GM10266 (cell line): Measurements from ENCODE around the gene MAP3K20.

Experiments
- DNase-seq: peaks from one replicate; pipeline ENCODE4 v3.0.0; 2012; ENCODE audit errors: extremely low spot score
- TF ChIP-seq, protein P1 (sequence below): IDR thresholded peaks from 2 replicates; pipeline ENCODE4 v1.5.1; 2012; ENCODE audit warnings: mild to moderate bottlenecking, low read depth; ENCODE audit not compliant: control insufficient read depth, insufficient read depth; ENCODE audit errors: missing control alignments

Gene MAP3K20

GRCh38 chr2:173130496-173131465, 55.1 kb downstream of the MAP3K20 start:
- TF ChIP-seq, protein P1, sequence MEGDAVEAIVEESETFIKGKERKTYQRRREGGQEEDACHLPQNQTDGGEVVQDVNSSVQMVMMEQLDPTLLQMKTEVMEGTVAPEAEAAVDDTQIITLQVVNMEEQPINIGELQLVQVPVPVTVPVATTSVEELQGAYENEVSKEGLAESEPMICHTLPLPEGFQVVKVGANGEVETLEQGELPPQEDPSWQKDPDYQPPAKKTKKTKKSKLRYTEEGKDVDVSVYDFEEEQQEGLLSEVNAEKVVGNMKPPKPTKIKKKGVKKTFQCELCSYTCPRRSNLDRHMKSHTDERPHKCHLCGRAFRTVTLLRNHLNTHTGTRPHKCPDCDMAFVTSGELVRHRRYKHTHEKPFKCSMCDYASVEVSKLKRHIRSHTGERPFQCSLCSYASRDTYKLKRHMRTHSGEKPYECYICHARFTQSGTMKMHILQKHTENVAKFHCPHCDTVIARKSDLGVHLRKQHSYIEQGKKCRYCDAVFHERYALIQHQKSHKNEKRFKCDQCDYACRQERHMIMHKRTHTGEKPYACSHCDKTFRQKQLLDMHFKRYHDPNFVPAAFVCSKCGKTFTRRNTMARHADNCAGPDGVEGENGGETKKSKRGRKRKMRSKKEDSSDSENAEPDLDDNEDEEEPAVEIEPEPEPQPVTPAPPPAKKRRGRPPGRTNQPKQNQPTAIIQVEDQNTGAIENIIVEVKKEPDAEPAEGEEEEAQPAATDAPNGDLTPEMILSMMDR: no peak
- no peak for DNase-seq

DNA sequence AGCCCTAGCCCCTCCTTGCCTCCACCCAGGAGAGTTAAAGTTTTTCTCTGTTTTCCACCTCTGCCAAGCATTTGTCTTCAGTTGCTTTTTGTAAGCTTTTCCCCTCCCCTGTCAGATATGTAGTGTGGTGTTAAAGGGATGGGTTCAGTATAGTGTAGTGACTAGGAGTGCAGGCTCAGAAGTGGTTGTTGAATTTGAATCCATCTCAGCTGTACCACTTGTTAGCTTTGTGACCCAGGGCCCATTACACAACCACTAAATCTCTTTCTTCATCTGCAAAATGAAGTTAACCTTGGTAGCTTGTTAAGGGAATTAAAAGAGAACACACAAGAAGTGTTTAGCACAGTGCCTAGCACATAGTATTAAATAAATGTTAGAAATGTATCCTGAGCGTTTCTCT, 56.9 kb downstream of the MAP3K20 start:
- TF ChIP-seq, protein P1: no peak
- no peak for DNase-seq

DNA sequence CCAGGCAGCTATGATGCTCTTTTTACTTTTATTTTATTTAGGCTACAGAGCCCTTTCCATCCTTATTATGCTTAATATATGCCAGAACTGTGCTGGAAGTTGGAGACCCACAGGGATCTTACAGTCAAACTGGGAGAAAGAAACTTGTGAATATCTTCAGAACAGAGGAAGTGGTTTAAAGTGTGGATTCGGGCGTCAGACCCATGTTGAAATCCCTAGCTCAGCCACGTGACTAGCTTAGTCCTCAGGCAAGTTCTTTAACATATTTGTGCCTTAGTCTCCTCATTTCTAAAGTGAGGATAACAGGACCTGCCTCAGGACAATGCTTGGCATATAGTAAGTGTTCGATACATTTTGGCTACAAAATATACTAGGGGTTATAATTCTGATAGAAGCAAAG, 59.1 kb downstream of the MAP3K20 start:
- TF ChIP-seq, protein P1: no peak

DNA sequence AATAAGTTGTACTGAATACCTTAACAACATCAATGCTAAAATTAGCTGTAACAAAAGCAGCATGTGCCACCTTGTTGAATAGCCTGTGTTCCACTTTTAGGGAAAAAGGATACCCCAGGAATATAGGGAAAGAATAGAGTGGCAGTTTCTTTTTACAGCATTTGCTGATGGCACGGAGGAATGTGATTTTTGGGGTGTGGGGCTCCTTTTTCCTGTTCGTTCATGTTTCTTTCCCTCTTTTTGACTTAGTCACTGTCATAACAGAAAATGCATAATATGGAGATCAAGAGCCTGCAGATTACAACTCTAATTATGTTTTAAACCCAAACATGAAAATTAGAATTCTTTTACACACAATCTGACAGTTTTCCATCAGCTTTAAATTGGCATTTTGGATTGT, 60.4 kb downstream of the MAP3K20 start:
- DNase-seq: no peak
- TF ChIP-seq, protein P1: no peak

More for the DNA sequence above, 59.1 kb downstream of the MAP3K20 start:
- DNase-seq: no peak

DNA sequence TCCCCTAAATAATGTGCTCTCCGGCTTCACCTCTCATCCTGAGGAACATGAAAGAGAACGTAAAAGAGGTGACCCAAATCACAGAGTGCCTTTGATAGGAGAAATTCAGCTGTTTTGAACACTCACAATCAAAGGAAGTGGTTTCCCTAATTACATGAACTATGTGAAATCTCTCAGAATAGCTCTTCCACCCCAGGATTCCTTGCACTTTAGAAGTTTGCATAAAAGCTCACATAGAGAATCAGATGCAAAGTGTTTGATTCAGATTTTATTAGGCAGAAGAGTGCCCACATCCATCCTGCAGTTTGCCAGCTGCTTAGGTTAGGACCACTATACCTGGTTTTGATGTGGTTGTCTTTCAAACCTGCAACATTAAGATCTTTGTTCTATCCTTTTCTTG, 61.0 kb downstream of the MAP3K20 start:
- TF ChIP-seq, protein P1: no peak
- DNase-seq: no peak

DNA sequence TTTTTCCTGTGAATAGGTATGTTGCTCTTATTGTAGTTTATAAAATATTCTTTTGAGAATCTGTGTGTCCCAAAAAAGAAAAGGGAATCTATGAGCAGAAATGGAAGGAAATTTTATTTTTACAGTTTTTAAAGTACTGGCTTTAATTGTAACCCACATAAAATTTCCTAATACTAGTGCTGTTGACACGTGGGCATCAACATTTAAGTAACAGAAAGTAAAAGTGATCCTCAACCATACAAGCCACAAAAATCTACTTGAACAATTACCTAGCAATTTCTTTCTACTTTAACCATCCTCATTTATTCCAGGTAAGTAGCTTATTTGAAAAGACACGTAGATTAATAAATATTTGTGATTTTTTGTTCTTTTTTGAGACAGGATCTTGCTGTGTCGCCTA, 62.0 kb downstream of the MAP3K20 start:
- no peak for DNase-seq
- TF ChIP-seq, protein P1: no peak

GRCh38 chr2:173138962-173139361, 63.3 kb downstream of the MAP3K20 start:
- no peak for DNase-seq
- TF ChIP-seq, protein P1: no peak
